ENCODE measurements around the gene CLPTM1L.
"Not testable (repeated sequence)": the region's sequence is repeated elsewhere in the genome, so short reads cannot be mapped to it uniquely, and the experiment has no call there.

The CLPTM1L gene

GRCh38 chr5:1359031-1359645 is 14.2 kb upstream of the CLPTM1L start:
- DNase-seq: no peak

- no peak for DNase-seq
Observed at GRCh38 chr5:1358726-1359025, 13.8 kb upstream of the CLPTM1L start.

DNA sequence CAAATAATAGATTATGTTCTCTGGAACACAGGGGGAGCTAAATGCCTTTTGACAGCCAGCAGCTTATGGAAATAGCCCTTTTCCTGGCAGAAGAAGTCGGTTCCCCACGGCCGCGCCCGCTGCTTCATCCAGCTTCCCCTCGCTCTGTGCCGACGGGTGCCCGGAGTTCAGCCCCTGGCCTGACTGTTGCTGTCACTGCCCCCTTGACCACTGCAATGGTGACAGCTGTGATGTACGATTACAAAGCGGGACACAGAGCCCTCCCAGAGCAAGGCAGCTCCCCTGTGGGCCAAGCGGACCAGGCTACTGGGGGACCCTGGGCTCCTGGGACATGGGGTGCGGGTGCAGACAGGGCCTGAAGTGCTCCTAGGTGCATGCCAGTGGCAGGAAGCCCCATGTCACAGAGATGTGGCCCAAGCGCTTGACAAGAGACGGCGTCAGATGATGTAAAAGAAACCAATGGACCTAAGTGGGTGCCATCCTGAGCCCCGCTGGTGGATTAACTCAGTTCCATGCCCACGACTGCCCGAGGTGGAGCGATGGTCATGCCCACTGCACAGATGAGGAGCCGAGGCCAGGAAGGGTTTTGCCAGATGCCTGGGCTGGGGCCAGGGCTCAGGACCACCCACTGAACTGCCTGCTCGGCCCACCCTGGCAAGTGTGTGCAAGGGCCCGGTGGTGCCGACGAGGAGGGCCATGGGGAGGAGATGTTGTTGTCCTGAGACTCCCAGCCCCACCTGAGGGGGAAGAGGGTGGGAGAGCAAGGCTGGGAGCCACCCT is 13.2 kb upstream of the CLPTM1L start:
- no peak for DNase-seq

- DNase-seq: no peak
Observed at GRCh38 chr5:1356873-1357787, 12.2 kb upstream of the CLPTM1L start.

DNA sequence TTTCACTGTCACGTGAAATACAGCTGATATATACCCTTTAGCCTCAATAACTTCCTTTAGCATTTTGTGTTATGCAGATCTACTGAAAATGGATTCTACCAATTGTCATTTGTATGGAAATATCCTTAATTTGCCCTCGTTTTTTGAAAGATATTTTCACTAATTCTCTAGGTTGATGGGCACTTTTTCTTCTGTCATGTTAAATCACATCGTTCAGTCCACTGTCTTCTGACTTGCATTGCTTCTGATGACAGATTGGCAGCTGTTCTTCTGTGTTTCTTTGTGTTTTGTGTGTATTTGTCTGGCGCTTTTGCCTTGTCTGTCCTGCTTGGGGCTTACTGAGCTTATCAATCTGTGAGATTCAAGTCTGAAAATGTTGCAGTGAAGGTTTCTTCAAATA is 9.7 kb upstream of the CLPTM1L start:
- DNase-seq: no peak

- no peak for DNase-seq
Observed at GRCh38 chr5:1352231-1353219, 7.6 kb upstream of the CLPTM1L start.

GRCh38 chr5:1351156-1351555 is 6.3 kb upstream of the CLPTM1L start:
- no peak for DNase-seq

GRCh38 chr5:1349246-1349645 is 4.3 kb upstream of the CLPTM1L start:
- DNase-seq: no peak

GRCh38 chr5:1348986-1349245 is 4.0 kb upstream of the CLPTM1L start:
- no peak for DNase-seq

- DNase-seq: no peak
Observed at GRCh38 chr5:1347571-1347970, 2.7 kb upstream of the CLPTM1L start.

- no peak for DNase-seq
Observed at GRCh38 chr5:1346627-1347440, 1.9 kb upstream of the CLPTM1L start.

DNA sequence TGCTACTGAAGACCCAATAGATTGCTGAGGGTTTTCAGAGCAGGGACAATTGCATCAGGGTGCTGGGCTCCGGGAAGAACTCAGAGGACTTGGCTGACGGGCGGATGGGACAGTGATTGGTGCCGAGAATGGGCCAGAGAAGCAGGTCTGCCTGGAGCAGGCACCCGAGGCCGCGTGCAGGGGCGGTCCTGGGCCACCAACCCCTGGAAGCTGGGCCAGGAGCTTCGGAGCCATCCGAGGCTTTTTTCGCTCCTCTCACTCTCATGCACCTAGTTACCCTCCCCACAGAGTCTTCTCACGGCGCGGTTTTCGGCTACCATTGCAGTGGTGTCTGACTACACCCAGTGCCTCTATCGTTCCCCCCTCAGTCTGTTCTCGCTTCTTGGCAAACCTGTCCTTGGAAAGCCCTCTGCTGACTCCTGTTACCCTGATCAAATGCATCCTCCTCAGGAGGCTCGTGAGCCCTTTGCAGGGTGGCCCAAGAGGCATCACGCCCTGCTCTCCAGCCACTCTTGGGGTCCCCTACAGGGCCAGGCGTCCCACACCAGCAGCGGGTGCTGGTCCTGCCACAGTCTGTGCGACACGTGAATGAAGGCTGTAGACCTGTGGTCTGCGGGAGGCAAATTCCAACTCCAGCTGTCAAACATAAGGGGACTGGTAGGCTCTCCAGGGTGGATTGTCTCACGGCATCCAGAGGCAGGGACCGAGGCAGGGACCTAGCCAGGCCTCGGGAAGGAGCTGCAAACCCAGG is 1.2 kb upstream of the CLPTM1L start:
- no peak for DNase-seq

DNA sequence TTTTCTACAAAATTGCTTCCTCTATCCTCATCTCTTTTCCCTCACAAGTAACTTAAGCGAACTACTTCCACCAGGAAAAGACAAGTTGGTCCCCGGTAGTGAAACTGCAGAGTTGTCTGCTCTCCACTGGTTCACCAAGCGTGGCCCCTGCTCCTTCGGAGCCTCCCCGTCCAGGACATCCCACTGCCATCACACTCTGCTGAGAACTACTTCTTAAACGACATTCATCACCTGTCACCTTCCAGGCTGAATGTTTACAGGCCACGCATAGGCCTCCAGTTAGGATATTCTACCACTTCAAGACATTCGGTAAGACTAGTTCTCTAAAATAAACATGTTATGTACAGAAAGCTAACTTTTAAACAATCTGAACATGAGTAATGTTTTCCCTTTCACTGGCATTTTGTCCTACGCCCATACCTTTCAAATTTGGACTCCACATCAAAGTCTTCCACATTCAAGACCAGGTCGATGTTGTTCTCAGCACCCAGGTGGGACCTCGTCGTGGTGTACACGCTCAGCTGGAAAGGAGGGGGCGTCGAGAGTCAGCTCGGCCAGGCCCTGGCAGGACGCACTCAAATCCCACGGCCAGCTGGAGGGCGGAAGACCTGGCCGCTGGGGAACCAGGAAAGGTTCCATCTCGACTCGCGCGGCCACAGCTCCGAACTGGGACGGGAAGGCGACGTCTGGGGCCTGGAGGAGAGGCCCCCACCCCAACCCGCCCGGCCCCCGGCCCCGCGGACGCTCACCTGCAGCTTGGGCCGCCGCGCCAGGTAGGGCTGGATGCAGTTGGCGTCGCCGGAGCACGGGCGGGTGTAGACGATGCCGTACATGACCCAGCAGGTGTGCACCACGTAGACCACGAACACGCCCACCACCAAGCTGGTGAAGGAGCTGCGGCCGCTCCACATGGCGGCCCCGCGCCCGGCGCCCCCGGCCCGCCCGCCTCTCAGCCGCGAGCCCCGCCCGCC is 683 bp downstream of the CLPTM1L start:
- no peak for DNase-seq

- no peak for DNase-seq
Observed at GRCh38 chr5:1343315-1343751, 1.6 kb downstream of the CLPTM1L start.

GRCh38 chr5:1342711-1343110 is 2.2 kb downstream of the CLPTM1L start:
- DNase-seq: not testable (repeated sequence)

DNA sequence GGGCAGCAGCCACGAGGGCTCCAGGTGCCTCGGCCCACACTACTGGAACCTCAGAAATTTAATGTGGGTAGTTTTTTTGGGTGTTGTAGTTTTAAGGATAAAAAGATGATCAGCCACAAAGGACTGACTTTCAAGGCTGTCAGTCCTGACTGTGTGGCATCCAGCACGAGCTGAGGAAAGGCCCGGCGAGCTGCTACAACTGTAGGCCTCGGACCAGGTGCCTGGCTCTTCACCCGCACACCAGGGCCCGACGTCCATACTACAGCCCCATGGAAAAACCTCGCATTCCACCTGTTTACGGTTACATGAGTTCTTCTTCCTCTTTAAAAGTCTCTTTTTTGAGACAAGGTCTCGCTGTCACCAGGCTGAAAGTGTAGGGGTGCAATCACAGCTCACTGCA is 2.6 kb downstream of the CLPTM1L start:
- no peak for DNase-seq

- DNase-seq: no peak
Observed at GRCh38 chr5:1341863-1342262, 3.0 kb downstream of the CLPTM1L start.

DNA sequence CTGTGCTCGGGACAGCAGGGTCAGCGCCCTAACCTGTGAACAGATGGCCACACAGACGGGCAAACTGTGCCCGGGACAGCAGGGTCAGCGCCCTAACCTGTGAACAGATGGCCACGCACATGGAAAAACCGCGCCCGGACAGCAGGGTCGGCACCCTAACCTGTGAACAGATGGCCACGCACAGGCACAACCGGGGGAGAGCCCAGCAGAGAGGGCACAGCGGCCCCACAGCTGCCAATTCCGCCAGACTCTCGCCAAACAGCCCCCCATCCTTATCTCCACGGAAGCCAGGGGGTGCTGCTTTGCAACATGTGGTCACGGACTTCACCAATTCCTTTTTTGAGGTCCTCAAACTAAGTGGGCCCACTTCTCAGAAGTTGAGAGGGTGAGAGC is 5.1 kb downstream of the CLPTM1L start:
- not testable (repeated sequence) for DNase-seq

GRCh38 chr5:1339139-1339817 is 5.6 kb downstream of the CLPTM1L start:
- not testable (repeated sequence) for DNase-seq
